ENCODE data around the gene FBXL2. TPM values are rescaled to one million over a fixed set of nuclear protein-coding genes. Genes with fewer than 3 reads are reported as not detected.
"Not testable (repeated sequence)": the region's sequence is repeated elsewhere in the genome, so short reads cannot be mapped to it uniquely, and the experiment has no call there.

Gene FBXL2
- total RNA-seq, 1 experiment from 2014 or later, result 9.8 TPM

GRCh38 chr3:33425453-33425852 lies 148.2 kb downstream of the FBXL2 start:
- DNase-seq (ENCODE audit: unreplicated experiment), result no peak
- ChIA-PET POLR2A (interaction anchor here (7.1 kb wide), 1 partner anchor 14 kb away, joined by 135 read pairs; the partner anchor contains the start of gene UBP1), CTCF (no interaction called here)
- TF ChIP-seq, protein P1, sequence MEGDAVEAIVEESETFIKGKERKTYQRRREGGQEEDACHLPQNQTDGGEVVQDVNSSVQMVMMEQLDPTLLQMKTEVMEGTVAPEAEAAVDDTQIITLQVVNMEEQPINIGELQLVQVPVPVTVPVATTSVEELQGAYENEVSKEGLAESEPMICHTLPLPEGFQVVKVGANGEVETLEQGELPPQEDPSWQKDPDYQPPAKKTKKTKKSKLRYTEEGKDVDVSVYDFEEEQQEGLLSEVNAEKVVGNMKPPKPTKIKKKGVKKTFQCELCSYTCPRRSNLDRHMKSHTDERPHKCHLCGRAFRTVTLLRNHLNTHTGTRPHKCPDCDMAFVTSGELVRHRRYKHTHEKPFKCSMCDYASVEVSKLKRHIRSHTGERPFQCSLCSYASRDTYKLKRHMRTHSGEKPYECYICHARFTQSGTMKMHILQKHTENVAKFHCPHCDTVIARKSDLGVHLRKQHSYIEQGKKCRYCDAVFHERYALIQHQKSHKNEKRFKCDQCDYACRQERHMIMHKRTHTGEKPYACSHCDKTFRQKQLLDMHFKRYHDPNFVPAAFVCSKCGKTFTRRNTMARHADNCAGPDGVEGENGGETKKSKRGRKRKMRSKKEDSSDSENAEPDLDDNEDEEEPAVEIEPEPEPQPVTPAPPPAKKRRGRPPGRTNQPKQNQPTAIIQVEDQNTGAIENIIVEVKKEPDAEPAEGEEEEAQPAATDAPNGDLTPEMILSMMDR (IDR thresholded peaks at IDR 0.05; ENCODE audit: unreplicated experiment), result no peak
- Mint-ChIP-seq H3K27me3 (ENCODE audit: insufficient read depth, unreplicated experiment) (no peaks in the 10 kb centered on the region), H3K9me3 (ENCODE audit: unreplicated experiment) (no peaks in the 10 kb centered on the region), H3K36me3 (ENCODE audit: insufficient read depth, unreplicated experiment) (peaks cover 26% of the 10 kb centered on the region), H3K4me3 (ENCODE audit: unreplicated experiment) (no peak overlapping the region), H3K27ac (ENCODE audit: low read depth, unreplicated experiment) (no peak overlapping the region), H3K4me1 (ENCODE audit: insufficient read depth, unreplicated experiment) (peaks cover 40% of the 10 kb centered on the region)
- BruUV-seq (replicated peaks), result no TSS peak
- intact Hi-C loops (cut with micrococcal nuclease), result no loop called here

DNA sequence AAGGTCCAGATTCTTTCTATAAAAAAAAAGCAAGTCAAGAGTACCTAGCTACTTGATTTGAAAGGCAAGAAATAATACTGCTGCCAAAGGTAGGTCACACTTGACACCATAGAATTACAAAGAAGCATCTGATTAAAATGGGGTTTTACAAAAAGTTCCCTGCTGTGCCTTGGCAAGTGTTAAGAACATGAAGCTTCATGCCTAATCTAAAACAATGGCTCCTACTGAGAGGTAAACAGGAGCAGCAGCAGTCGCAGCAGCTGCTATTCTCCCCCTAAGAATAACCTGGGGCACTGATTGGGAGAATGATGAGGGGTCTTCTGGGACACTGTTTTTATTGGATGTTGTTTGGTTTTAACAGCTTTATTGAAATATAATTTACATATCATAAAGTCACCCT lies 148.8 kb downstream of the FBXL2 start:
- H3K4me1 Mint-ChIP-seq (ENCODE audit: insufficient read depth, unreplicated experiment), result peaks cover 46% of the 10 kb centered on the region
- TF ChIP-seq, protein P1 (IDR thresholded peaks at IDR 0.05; ENCODE audit: unreplicated experiment), result no peak
- ChIA-PET POLR2A (interaction anchor here (7.1 kb wide), 1 partner anchor 13 kb away, joined by 135 read pairs; the partner anchor contains the start of gene UBP1), CTCF (no interaction called here)
- H3K9me3 Mint-ChIP-seq (ENCODE audit: unreplicated experiment), result no peaks in the 10 kb centered on the region
- BruUV-seq (replicated peaks), result no TSS peak
- DNase-seq (ENCODE audit: unreplicated experiment), result no peak
- peaks cover 21% of the 10 kb centered on the region for H3K36me3 Mint-ChIP-seq (ENCODE audit: insufficient read depth, unreplicated experiment)
- intact Hi-C loops (cut with micrococcal nuclease), result no loop called here
- H3K27me3 Mint-ChIP-seq (ENCODE audit: insufficient read depth, unreplicated experiment), result no peaks in the 10 kb centered on the region
- no peak overlapping the region for H3K4me3 Mint-ChIP-seq (ENCODE audit: unreplicated experiment)
- H3K27ac Mint-ChIP-seq (ENCODE audit: low read depth, unreplicated experiment), result peak overlapping the region; percentile 62

GRCh38 chr3:33426630-33427317 lies 149.5 kb downstream of the FBXL2 start:
- peak overlapping the region; percentile 62 for H3K27ac Mint-ChIP-seq (ENCODE audit: low read depth, unreplicated experiment)
- intact Hi-C loops (cut with micrococcal nuclease), result no loop called here
- TF ChIP-seq, protein P1 (IDR thresholded peaks at IDR 0.05; ENCODE audit: unreplicated experiment), result no peak
- DNase-seq (ENCODE audit: unreplicated experiment), result peak; percentile 64
- no peaks in the 10 kb centered on the region for H3K27me3 Mint-ChIP-seq (ENCODE audit: insufficient read depth, unreplicated experiment)
- CTCF ChIA-PET, result interaction anchor here (0.6 to 2.4 kb wide), 2 partner anchors 12 to 341 kb away, joined by 3 to 12 read pairs; no protein-coding TSS in a partner anchor
- no peak overlapping the region for H3K4me3 Mint-ChIP-seq (ENCODE audit: unreplicated experiment)
- H3K4me1 Mint-ChIP-seq (ENCODE audit: insufficient read depth, unreplicated experiment), result peaks cover 48% of the 10 kb centered on the region
- POLR2A ChIA-PET, result interaction anchor here (0.7 to 7.1 kb wide), 5 partner anchors 10 to 372 kb away, joined by 3 to 135 read pairs (median 4); partner anchors contain the start of genes PDCD6IP and UBP1
- peaks cover 14% of the 10 kb centered on the region for H3K36me3 Mint-ChIP-seq (ENCODE audit: insufficient read depth, unreplicated experiment)
- H3K9me3 Mint-ChIP-seq (ENCODE audit: unreplicated experiment), result no peaks in the 10 kb centered on the region
- no TSS peak for BruUV-seq (replicated peaks)

DNA sequence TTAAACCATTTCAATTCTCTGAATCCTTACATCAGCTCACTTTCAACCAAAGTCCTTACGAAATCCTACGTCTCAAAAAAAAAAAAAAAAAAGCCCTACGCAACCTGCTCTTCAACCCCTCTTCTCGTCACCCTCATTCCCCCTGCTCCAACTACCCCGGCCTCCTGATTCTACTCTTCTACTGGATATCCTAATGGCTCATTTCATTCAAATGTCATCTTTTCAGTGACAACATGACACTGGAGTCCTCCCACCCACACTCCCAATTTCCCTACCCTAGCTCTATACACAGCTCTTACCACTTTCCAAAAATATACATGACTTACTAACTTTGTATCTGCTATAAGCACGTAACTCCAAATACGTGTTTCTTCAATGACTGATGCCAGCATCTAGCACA lies 151.5 kb downstream of the FBXL2 start:
- CTCF ChIA-PET, result interaction anchor here (0.6 to 2.4 kb wide), 5 partner anchors 10 to 681 kb away, joined by 3 to 12 read pairs (median 3); no protein-coding TSS in a partner anchor
- POLR2A ChIA-PET, result interaction anchor here (0.5 to 7.1 kb wide), 2 partner anchors 10 to 739 kb away, joined by 4 to 135 read pairs; partner anchors contain the start of gene UBP1
- peak overlapping the region; percentile 62 for H3K27ac Mint-ChIP-seq (ENCODE audit: low read depth, unreplicated experiment)
- H3K4me1 Mint-ChIP-seq (ENCODE audit: insufficient read depth, unreplicated experiment), result peaks cover 48% of the 10 kb centered on the region
- DNase-seq (ENCODE audit: unreplicated experiment), result no peak
- H3K9me3 Mint-ChIP-seq (ENCODE audit: unreplicated experiment), result no peaks in the 10 kb centered on the region
- no peaks in the 10 kb centered on the region for H3K27me3 Mint-ChIP-seq (ENCODE audit: insufficient read depth, unreplicated experiment)
- TF ChIP-seq, protein P1 (IDR thresholded peaks at IDR 0.05; ENCODE audit: unreplicated experiment), result no peak
- intact Hi-C loops (cut with micrococcal nuclease), result no loop called here
- H3K4me3 Mint-ChIP-seq (ENCODE audit: unreplicated experiment), result no peak overlapping the region
- H3K36me3 Mint-ChIP-seq (ENCODE audit: insufficient read depth, unreplicated experiment), result peaks cover 7% of the 10 kb centered on the region
- no TSS peak for BruUV-seq (replicated peaks)

- DNase-seq (ENCODE audit: unreplicated experiment); H3K36me3 Mint-ChIP-seq (ENCODE audit: insufficient read depth, unreplicated experiment); H3K9me3 Mint-ChIP-seq (ENCODE audit: unreplicated experiment); intact Hi-C loops (cut with micrococcal nuclease); BruUV-seq (replicated peaks); H3K27me3 Mint-ChIP-seq (ENCODE audit: insufficient read depth, unreplicated experiment); H3K4me3 Mint-ChIP-seq (ENCODE audit: unreplicated experiment): not testable (repeated sequence)
- Mint-ChIP-seq H3K27ac (ENCODE audit: low read depth, unreplicated experiment) (peak overlapping the region; percentile 62), H3K4me1 (ENCODE audit: insufficient read depth, unreplicated experiment) (peaks cover 48% of the 10 kb centered on the region)
- ChIA-PET POLR2A (interaction anchor here (7.1 kb wide), 1 partner anchor 10 kb away, joined by 135 read pairs; the partner anchor contains the start of gene UBP1), CTCF (interaction anchor here (0.6 to 1.3 kb wide), 4 partner anchors 11 to 482 kb away, joined by 3 read pairs; no protein-coding TSS in a partner anchor)
Measured at GRCh38 chr3:33429306-33429705, 152.1 kb downstream of the FBXL2 start.
